NCI-H1694 (cell line): ENCODE measurements around the gene PRC1.

Experiments
- DNase-seq: peaks from one replicate; lab custom pipeline; 2025; lab: John Stamatoyannopoulos, UW

Gene PRC1

DNA sequence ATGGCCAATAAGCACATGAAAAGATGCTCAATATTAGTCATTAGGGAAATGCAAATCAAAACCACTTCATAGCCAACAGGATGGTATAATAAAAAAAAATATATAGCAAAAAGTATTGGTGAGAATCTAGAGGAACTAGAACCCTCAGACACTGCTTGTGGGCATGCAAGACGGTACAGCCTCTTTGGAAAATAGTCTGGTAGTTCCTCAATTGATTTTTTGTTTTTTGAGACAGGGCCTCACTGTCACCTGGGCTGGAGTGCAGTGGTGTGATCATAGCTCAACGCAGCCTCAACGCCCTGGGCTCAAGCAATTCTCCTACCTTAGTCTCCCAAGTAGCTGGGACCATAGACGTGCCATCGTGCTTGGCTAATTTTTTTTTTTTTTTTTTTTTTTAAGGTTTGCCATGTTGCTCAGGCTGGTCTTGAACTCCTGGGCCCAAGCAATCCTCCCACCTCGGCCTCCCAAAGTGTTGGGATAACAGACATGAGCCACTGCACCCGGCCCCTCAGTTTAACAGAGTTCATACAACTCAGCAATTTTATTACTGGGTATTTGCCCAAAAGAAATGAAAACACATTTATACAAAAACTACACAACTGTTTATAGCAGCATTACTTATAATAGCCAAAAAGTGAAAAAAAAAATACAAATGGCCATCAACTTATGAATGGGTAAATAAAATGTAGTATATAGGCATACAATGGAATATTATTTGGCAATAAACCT lies 5.1 kb downstream of the PRC1 start:
- no peak for DNase-seq

DNA sequence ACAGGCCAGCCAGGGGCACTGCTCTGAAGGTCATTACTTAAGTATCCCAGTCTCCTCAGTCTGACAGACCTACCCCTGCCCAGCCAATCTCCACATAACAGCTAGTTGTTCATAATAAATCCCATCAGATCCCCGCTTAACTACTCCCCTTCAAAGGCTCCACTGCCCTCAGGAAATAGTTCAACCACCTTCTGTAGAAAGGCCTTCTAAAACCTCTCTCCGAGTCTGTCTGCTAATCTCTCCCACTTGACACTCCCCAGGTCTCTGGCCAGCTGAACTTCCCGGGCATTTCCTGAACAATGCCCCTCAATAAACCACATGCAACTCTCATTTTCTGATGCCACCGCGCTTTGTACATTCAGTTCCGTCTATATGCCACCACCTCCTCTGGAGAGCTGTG lies 6.0 kb downstream of the PRC1 start:
- no peak for DNase-seq

- DNase-seq = no peak
These were observed 6.7 kb downstream of the PRC1 start for GRCh38 chr15:90987561-90988141.

DNA sequence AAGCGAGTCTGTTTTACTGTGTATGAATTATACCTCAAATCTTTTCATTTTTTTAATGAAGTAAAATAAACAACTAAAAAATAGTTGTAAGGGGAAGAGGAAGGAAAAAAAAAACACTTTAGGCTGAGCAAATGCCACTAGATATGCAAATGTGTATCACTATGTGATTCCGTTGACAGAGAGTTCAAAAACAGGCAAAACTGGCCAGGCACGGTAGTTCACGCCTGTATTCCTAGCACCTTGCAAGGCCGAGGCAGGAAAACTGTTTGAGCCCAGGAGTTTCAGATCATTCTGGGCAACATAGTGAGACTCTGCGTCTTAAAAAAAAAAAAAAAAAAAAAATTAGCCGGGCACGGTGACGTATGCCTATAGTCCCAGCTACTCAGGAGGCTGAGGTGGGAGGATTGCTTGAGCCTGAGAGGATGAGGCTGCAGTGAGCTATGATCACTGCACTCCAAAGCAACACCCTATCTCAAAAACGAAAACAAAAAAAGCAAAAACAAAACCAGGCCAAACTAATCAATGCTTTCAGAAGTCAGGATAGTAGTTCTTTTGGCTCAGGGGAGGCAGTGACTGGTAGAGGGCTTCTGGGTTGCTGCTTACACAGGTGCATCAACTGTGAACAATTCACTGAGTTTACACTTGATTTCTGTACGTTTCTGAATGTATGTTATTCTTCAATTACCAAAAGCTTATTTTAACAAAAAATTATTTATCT lies 7.4 kb downstream of the PRC1 start:
- no peak for DNase-seq

DNA sequence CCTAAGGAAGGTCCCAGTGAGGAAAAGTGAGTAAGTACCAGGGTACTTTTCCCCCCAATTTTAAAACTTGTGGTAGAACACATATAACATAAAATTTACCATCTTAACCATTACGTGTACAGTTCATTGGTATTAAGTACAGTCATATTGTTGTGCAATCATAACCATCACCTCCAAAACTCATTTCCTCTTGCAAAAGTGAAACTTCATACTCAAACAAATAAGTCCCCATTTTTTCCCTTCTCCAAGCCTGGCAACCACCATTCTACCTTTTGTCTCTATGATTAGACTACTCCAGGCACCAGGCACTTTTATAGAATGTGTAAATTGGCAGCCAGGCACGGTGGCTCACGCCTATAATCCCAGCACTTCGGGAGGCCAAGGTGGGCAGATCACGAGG lies 12.2 kb downstream of the PRC1 start:
- no peak for DNase-seq

DNA sequence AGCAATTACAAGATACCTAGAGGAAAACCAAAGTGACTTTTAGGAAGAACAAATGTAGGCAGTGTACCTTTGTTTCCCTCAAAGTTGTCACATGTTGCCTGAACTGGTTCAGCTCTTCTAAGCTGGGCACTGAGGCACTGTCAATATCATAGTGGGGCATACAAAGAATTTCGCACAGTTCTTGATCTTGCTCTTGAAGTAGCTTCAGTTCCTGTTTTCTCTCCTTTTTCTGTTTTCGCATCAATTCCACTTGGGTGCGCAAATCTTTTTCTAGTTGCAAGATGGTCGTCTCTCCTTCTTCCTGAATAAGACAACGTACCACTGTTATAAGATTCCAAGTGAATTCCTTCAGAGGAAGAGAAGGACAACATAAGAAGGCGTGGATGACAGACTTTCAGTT lies 12.7 kb downstream of the PRC1 start:
- DNase-seq = no peak

DNA sequence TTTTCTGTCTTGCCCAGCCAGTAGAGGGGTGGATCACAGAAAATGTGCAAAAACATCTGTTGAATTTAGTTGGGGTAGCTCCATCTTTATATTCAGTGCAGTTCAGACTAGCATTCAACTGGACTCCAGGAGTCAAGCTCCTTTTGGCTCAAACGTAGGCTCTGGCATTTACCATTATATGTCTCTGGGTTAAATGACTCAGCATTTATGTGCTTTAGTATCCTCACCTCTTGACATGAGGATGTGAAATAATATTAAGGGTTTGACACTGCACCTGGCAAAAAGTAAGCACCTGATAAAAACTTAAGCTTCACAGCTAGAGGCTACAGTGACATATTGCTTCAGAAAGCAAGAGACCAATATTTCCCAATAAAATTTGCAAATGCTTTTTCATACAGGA lies 14.8 kb downstream of the PRC1 start:
- DNase-seq = no peak

GRCh38 chr15:90974216-90974615 lies 20.1 kb downstream of the PRC1 start:
- no peak for DNase-seq

- no peak for DNase-seq
These were observed 22.2 kb downstream of the PRC1 start for GRCh38 chr15:90972133-90972532.

GRCh38 chr15:90970274-90970673 lies 24.1 kb downstream of the PRC1 start:
- DNase-seq = no peak

DNA sequence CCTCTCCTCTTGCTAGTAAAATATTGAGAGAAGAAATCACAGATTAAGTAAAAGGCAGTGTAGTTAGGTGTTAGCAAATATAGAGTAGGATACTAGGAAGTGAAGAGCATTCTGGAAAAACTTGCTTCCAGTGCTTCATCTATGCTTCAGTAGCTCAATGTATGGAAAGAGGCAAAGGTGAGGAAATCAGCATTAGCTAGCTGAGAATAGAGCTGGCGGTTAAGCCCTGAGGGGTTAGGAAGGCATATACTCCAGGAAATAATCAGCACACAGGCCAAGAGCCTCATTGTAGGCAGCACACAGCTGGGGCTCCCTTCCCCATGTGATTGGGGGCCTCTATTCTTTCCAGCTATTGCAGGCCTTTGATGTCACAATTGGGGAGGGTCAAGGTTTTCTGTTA lies 25.9 kb downstream of the PRC1 start:
- no peak for DNase-seq

DNA sequence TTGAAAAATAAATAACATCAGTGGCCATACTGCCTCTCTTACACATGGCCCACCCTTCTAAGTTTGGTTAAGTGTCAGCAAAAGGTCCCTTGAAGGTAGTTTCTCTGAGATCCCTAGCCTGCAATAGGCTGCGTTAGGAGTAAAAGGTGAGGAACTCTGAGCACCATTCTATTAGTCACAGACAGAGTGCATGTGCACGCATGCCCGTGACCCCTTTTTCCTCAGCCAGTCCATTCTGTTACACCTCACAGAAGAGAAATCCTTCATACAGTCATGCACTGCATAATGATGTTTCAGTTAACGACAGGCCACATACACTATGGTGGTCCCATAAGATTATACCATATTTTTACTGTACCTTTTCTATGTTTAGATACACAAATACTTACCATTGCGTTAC lies 27.1 kb downstream of the PRC1 start:
- DNase-seq = no peak

GRCh38 chr15:90966262-90966661 lies 28.1 kb downstream of the PRC1 start:
- DNase-seq = no peak

DNA sequence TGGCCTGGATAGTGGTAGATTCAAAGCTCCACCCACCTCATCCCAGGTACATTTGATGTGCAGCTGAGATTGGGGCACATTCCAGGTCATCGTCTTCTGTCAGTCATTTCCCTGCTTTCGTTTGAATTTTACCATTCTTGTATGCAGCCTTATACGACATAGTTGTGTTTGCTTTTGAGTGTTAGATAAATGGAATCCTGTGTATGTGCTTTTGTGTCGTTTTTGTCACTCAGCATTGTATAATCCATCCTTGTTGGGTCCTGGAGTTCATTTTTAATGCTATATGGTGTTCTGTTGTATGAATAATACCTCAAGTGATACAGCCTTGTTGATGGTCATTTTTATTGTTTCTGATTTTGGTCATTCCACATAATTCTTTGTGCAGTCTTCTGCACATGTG lies 32.3 kb downstream of the PRC1 start:
- DNase-seq = no peak

- DNase-seq = peak; percentile 20
These were observed 33.8 kb downstream of the PRC1 start for GRCh38 chr15:90960298-90961091.

GRCh38 chr15:90959894-90960293 lies 34.4 kb downstream of the PRC1 start:
- peak; percentile 70 for DNase-seq

DNA sequence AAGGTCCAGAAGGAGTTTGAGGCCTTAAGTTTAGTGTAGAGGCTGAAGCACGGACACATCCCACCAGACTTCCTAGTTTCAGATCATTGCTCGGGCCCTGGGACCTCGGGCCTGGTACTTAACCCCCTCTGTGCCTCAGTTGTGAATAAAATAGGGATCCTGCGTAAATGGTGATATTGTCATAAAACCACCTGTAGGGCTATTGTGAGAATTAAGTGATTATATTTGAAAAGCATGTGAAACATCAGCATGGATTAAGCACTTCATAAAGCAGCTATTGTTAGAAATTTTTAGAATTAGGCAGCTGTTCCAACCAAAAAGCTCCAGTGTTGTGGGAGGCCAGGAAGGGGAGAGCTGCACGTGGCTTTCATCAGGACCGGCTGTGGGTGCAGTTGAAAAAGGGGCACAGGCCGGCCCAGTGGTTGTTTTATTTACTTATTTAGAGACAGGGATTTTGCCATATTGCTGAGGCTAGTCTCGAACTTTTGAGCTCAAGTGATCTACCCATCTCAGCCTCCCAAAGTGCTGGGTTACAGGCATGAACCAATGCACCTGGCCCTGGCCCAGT lies 35.2 kb downstream of the PRC1 start:
- no peak for DNase-seq

DNA sequence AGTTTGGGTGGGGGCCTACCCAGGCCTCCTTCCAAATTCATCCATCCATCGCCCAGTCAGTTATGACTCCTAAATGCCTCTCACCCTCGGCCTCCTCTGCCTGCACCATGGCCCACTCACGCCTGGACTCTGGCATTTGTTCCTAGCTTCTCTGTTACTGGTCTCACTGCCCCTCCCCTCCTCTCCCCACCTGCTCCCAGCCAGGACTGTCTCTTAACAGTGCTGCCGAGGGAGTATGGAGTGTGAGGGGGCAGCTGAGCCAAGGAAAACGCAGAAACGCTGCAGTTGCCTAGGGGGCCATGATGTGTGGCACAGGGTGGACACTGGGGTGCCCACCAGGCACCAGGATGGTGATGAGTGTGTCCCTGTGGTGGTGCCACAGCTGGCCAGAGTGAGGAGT lies 36.5 kb downstream of the PRC1 start:
- DNase-seq = no peak

DNA sequence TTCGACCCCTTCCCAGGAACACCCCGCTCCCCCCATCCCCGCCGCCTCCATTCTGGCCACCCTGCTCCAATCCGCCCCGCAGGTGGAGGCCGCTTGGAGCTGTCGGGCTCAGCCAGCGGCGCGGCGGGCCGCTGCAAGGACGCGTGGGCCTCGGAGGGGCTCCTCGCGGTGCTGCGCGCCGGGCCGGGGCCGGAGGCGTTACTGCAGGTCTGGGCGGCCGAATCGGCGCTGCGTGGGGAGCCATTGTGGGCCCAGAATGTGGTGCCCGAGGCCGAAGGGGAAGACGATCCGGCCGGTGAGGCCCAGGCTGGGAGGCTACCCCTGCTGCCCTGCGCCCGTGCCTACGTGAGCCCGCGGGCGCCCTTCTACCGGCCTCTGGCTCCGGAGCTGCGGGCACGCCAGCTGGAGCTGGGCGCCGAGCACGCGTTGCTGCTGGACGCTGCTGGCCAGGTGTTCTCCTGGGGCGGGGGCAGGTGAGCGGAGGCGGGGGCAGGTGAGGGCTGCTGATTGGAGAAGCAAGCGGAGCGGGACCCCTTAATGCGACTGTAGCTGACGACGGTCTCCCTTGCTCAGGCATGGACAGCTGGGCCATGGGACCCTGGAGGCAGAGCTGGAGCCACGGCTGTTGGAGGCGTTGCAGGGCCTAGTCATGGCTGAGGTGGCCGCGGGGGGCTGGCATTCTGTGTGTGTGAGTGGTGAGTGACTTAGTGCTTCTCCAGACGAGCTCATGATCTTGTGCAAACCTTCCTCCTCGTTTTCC lies 37.1 kb downstream of the PRC1 start:
- DNase-seq = no peak

DNA sequence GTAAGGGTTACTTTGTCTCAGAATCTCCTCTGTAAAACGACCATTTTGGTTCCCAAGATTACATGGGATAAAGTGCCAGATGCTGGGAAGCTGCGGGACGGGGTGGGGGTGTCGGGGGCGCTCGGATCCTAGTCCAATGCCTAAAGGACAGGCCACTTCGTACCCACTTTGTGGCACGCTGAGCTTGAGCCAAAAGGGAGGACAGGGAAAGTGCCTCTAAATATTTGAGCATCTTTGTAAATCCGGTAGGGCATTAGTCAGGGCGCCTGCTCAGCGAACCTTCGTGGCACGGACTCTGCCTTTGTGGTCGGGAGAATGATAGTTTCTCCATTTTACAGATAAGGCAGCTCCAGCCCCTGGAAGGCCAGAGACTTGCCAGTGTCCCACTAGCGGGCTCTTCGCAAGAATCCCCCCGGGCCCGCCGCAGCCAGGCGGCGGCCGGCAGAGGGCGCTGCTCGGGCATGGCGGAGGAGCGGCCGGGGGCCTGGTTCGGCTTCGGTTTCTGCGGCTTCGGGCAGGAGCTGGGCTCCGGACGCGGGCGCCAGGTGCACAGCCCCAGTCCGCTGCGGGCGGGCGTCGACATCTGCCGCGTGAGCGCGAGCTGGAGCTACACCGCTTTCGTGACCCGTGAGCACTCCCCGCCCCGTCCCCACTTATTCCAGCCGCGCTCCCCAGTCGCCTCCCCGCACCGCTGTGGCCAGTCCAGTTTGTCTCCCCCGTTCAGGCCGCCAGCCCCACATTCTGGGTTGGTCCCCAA lies 37.9 kb downstream of the PRC1 start:
- peak; percentile 8 for DNase-seq
